Activated CD8-positive, alpha-beta memory T cell treated with anti-CD3 and anti-CD28 coated beads, Interleukin-2, amount 50 U/mL, for 48 hours (primary cell): ENCODE measurements around the gene MAP3K6.
A peak's percentile ranks its signal among the peaks of the same experiment; 100 is the strongest.

ENCODE experiments used
- DNase-seq: peaks from one replicate; pipeline ENCODE4 v3.0.0-alpha.2; 2020

MAP3K6 gene

GRCh38 chr1:27353629-27354028, 13.1 kb downstream of the MAP3K6 start:
- DNase-seq: no peak

- no peak for DNase-seq
Observed at GRCh38 chr1:27353166-27353565, 13.6 kb downstream of the MAP3K6 start.

- DNase-seq: no peak
Observed at GRCh38 chr1:27351541-27352107, 15.1 kb downstream of the MAP3K6 start.

- DNase-seq: no peak
Observed at GRCh38 chr1:27350663-27351540, 15.9 kb downstream of the MAP3K6 start.

GRCh38 chr1:27349784-27350662, 16.7 kb downstream of the MAP3K6 start:
- no peak for DNase-seq

- DNase-seq: no peak
Observed at GRCh38 chr1:27348861-27349783, 17.6 kb downstream of the MAP3K6 start.

GRCh38 chr1:27346991-27347624, 19.7 kb downstream of the MAP3K6 start:
- no peak for DNase-seq

GRCh38 chr1:27346357-27346756, 20.4 kb downstream of the MAP3K6 start:
- DNase-seq: no peak

- DNase-seq: no peak
Observed at GRCh38 chr1:27345272-27345671, 21.5 kb downstream of the MAP3K6 start.

GRCh38 chr1:27343639-27344025, 23.1 kb downstream of the MAP3K6 start:
- DNase-seq: no peak

GRCh38 chr1:27342778-27343638, 23.8 kb downstream of the MAP3K6 start:
- DNase-seq: peak; percentile 79

GRCh38 chr1:27342391-27342777, 24.4 kb downstream of the MAP3K6 start:
- peak; percentile 63 for DNase-seq

- peak; percentile 84 for DNase-seq
Observed at GRCh38 chr1:27341525-27342252, 25.1 kb downstream of the MAP3K6 start, which contains the start of gene SYTL1. Gene SYTL1 (plus strand): TSS chr1:27342022. CDS start chr1:27345335, 3,313 bp downstream.

GRCh38 chr1:27339213-27339612, 27.5 kb downstream of the MAP3K6 start:
- DNase-seq: no peak

- no peak for DNase-seq
Observed at GRCh38 chr1:27338751-27339150, 28.0 kb downstream of the MAP3K6 start.

- no peak for DNase-seq
Observed at GRCh38 chr1:27336756-27337155, 30.0 kb downstream of the MAP3K6 start.

- DNase-seq: no peak
Observed at GRCh38 chr1:27335506-27336422, 31.0 kb downstream of the MAP3K6 start.

- no peak for DNase-seq
Observed at GRCh38 chr1:27333717-27334279, 33.0 kb downstream of the MAP3K6 start.
